ENCODE data around the gene SLC9A2.

GRCh38 chr2:102703748-102704147, 84.4 kb downstream of the SLC9A2 start:
- TF ChIP-seq CTCF (conservative IDR thresholded peaks at IDR 0.05 in 1 of 2, IDR thresholded peaks at IDR 0.05 in 1 of 2; ENCODE audit: low read depth in 1 of 2, low read length in 2 of 2) (peak; percentile 22 to 46), EZH2 (IDR thresholded peaks at IDR 0.05; ENCODE audit: low read length, missing control alignments) (no peak)
